GM21529 (cell line): ENCODE results near the gene ATXN1.
A peak's percentile ranks its signal among the peaks of the same experiment; 100 is the strongest.

Experiments
- ATAC-seq: cut with Tn5 transposase; IDR thresholded peaks from one replicate; pipeline ENCODE4 v1.9.1; 2021; ENCODE audit not compliant: unreplicated experiment

The ATXN1 gene

DNA sequence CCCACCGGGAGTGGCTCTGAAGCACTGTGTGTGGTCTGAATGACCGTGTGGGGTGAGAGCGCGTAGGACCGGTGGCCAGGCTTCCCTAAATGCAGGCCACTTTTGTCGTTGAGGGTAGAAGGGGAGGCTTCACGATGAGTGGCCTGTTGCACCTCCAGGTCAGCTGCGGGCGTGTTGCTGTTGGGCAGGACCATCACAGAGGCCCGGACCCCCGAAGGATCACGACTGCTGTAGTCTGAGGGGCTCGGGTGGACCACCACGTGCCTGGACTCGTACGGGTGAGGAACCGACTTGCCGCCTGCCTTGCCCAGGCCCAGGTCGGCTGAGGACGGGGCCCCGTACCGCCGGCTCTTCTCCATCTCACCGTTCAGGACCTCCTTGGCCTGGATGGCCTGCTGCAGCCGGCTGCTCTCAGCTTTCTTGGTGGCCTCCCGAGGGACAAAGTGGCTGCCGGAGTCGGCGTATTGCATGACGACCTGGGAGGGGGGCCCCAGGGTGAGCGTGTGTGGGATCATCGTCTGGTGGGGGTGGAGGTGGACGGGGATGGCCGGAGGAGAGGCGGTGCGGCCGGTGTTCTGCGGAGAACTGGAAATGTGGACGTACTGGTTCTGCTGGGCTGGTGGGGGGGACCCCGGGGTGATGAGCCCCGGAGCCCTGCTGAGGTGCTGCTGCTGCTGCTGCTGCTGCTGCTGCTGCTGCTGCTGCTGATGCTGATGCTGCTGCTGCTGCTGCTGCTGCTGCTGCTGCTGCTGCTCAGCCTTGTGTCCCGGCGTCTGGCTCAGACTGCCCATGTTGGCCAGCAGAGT, 434.1 kb downstream of the ATXN1 start:
- ATAC-seq = no peak

DNA sequence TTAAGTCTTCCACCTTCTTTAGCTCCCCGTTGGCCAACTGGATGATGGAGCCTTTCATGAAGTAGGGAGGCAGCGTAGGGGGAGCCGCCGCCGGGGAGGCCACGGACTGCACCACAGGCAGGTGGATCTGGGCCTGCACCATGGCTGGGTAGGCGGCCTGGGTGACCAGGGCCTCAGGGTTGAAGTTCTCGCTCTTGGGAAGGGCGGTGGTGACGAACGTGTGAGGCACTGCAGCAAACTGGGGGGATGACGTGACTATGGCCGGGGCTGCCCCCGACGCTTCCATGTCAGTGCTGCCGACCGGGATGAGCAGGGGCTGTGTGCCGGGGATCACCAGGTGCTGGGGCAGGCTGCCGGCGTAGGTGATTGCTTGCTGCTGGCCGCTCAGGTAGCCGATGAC, 434.7 kb downstream of the ATXN1 start:
- ATAC-seq = no peak

DNA sequence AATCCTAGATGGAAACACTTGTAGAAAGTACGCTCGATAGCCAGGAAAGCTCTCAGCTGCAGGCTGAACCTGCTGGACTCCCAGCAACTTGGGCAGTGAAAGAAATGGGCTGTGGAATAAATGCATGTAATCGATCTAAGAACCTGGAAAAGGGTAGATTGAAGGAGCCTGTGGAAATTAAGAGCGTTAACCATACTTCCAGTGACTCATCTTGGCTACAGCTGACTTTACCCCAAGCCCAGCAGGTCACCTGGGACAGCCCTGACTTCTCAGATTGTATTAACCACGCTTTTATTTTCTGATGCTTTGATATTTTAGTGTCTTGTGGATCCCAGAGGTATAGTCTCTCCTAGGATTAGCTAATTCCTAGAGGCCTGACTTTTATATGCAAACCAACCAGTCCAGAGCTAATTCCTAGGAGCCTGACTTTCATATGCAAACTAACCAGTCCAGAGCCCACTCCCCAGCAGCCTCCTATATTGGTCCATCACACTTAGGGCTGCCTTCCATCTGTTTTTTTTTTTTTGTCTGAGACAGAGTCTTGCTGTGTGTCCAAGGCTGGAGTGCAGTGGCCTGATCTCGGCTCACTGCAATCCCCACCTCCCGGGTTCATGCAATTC, 436.5 kb downstream of the ATXN1 start:
- no peak for ATAC-seq

DNA sequence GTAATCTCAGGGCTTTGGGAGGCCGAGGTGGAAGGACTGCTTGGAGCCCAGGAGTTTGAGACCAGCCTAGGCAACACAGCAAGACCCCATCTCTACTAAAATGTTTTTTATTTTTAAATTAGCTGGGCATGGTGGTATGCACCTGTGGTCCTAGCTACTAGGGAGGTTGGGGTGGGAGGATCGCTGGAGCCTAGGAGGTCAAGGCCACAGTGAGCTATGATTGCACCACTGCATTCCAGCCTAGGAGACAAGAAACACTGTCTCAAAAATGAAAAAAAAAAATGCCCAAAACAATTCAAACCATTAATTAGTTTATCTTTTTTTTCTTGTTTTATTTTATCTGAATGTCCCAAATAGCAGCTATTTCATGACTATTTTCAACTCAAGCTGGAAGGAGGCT, 437.1 kb downstream of the ATXN1 start:
- ATAC-seq = no peak

DNA sequence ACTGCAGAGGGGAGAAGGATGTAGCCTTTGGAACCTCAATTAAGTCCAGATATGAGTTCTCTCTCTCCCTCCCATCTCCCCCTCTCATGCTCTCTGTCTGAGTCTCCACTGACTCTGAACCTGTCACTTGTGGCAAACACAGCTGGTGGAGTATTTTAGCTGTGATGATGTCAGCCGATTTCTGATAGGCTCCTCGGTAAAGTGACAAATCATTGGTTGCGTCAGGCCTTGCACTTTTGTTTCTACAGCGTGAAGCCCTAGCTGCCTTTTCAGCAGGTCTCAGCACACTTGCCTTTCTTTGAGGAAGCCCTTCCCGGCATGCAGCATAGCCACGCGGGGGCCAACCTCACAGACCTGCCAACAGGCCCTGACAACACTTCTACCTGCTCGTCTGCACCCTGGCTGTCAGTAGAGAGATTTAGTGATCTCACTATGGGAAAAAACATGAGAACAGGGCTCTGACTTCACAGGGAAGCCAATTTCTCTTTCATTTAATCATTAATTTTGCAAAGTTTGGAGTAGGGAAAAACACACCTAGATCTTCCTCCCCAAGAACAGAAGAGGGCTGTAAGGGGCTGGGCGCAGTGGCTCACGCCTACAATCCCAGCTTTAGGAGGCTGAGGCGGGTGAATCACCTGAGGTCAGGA, 438.5 kb downstream of the ATXN1 start:
- peak; percentile 82 for ATAC-seq

DNA sequence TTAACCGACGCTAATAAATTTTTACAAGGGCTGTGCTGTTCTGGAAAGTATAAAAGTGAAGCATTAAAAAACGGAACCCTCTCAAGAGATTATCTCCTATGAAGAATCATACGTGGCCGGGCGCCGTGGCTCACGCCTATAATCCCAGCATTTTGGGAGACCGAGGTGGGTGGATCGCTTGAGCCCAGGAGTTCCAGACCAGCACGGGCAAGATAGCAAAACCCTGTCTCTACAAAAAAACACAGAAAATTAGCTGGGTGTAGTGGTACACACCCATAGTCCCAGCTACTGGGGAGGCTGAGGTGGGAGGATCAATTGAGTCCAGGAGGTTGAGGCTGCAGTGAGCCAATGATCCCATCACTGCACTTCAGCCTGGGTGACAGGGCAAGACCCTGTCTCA, 439.4 kb downstream of the ATXN1 start:
- ATAC-seq = no peak

DNA sequence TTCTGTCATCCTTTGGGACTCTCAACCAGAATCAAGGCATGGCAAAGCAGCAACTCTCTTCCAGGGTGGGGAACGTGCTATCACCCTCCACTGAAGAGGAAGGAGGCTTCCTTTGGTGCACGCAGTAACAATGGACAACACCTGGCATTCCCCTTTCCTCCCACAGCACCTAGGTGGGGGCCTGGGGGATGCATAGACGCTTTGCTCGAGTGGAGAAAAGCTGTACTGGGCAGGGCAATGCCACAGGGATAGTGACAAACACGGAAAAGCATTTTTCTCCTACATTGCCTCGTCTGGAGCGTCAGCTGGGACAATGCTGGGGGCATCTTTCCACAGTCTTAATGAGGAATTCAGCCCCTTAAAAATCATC, 439.9 kb downstream of the ATXN1 start:
- ATAC-seq = no peak

DNA sequence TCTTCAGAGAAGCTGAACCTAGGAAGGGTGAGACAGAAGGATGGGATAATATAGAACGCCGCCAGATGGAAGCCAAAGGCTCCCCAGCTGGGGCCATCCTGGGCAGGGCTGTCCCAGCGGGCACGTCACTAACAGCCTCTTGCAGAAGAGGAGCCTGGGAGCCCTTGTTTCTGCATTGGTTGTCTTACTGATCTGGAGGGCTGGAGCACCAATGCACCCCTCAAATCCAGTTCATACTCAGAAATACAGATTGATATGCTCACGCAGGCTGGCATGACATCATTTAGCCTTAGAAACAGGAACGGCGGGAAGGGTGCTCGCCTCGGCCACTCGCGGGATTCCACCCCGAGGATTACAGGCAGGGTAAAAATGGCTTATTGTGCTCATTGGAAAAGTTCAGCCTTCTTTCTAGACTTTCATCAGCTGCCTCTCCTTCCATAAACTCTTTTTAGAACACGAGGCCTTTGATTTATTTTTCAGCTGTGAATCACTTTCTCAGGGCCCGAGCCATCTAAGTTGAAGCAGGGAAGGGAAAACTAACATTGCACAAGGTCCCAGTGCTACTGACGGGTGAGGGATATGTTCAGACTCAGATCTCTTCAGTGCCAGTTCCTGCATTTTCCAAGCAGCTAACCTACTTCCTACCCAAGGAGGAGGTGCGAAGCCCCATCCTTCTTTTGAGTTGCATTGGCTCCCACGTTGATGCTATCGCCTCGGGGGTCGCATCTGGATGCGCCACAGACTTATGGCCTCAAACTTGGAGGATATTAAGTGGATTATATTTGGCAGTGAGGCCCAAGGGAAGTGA, 440.5 kb downstream of the ATXN1 start:
- no peak for ATAC-seq

DNA sequence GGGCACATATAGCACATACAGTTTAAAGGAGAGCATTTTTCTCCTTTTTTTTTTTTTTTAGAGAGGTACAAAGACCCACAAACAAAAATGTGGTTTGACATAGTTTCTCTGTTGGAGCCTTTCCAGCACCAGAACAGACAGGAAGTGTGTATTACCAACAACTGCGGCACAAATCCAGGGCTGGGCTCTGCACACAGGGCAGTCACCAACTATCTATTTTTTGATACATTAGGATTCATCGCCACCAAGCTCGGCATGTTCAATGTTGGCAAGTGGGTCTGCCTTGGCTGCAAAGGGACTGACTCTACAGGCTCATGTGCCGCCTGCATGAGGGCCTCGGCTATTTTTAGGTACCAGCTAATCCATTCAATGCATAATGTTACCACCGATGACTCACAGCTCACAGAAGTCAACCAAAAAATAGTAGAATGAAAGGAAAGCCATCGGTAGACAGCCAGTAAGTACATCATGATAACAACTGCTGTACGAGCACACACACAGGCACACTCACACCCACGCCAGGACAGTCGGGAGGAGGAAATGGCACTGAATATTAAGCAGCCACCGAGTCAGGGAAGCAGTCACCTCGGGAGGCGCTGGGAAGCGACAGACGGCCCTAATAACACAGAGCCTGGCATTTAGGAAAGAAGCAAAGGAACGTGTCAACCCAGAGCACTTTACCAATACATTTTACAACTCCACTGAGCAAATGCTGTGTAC, 441.3 kb downstream of the ATXN1 start:
- peak; percentile 69 for ATAC-seq

DNA sequence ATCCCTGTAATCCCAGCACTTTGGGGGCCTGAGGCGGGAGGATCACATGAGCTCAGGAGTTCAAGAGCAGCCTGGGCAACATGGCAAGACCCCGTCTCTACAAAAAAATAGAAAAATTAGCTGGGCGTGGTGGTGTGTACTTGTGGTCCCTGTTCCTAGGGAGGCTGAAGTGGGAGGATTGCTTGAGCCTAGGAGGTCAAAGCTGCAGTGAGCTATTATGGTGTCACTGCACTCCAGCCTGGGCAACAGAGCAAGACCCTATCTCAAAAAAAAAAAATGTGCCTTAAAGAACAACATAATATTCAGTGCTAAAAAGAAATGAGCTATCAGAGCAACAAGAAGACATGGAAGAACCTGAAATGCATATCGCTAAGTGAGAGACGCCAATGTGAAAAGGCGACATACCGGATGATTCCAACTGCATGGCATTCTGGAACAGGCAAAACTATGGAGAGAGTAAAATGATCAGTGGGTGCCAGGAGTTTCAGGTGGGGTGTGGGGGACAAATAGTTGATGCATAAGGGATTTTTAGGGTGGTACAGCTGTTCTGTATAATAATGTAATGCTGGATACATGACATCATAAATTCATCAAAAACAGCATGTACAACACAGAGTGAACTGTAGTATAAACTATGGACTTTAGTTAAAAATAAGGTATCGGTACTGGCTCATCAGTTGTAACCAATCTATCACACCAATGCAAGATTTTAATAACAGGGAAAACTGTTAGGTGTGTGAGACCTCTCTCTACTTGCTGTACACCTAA, 442.1 kb downstream of the ATXN1 start:
- ATAC-seq = no peak

DNA sequence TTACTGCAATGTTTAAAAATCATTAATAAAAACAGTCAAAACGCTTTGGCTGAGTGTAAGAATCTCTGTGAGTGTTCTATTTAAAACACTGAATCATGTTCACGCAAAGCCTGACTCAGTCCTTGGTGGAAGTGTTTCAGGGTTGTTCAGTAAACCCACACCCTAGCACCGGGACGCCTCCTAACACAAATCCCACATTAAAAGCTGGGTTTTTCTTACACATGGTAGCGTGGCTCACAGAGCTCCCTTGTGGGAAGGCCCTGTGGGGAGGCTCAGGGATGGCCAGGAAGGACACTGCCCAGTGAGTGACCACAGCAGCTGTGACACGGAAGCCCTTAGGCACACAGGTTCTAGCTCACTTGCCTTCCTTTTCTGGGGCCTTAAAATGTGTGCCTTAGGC, 442.7 kb downstream of the ATXN1 start:
- ATAC-seq = no peak

DNA sequence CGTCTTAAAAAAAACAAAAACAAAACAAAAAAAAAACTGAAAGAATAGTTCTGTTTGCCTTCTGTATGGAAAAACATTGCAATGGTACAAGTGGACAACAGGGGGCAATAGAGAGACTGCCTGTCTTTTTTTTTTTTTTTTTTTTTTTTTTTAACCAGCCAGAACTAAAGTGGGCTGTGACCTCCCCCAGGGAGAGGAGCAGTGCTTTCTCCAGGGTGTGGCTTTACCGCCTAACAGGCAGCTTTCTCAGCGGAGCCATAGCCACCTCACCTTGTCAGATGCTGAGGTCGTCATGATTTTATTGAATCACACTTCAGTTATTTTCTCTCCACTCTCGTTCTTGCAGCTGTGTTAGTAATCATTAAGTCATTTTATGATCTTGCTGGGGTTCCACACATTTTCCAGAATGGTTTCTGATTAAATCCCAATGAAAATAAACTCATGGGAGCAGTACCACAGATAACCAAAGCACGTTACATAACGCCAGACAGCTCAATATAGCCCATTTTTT, 444.5 kb downstream of the ATXN1 start:
- no peak for ATAC-seq

DNA sequence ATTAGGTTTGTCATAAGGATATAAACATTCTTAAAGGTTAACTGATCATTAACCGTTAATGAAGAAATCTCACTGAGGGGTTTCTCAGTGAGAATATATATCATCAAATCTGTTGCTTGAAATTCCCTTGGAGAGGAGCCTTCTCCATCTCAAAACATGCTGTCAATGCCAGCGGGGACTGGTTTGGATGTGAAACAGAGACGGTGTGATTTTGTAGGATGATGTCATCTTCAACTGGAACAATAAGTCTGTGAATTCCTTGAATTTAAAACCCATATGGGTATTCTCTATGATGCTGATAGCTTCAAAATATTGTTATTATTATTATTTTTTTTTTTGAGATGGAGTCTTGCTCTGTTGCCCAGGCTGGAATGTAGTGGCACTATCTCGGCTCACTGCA, 447.0 kb downstream of the ATXN1 start:
- no peak for ATAC-seq

DNA sequence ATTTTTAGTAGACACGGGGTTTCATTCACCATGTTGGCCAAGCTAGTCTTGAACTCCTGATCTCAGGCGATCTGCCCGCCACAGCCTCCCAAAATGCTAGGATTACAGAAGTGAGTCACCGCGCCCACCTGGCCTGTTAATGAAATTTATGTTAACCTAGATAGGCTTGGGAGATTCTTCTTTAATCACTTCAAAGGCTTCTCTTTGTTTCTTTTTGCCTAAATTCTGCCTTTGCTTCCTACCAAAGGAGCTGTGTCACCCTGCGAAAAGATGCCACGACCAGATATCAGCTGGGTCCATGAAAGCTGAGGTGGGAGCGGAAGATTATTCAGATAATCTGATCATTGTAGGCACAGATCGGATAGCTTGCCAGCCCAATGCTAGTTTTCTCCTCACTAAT, 447.5 kb downstream of the ATXN1 start:
- no peak for ATAC-seq

DNA sequence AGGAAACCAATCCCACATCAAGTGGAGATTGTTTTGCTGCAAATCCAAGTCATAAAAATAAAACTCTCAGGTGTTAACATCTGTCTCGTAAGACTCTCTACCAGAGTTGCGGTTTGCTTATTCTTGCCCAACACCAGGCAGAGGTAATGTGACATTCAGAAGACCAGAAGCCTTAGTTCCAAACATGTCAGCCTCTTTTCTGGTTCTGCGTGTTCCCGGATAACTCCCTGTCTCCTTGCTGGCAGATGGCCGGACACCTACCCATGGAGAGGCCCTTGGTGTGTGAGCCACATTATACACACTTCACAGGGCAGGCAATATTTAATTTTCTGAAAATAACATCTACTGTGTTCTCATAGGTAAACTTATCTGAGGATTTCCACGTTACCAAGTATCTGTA, 449.5 kb downstream of the ATXN1 start:
- ATAC-seq = no peak

DNA sequence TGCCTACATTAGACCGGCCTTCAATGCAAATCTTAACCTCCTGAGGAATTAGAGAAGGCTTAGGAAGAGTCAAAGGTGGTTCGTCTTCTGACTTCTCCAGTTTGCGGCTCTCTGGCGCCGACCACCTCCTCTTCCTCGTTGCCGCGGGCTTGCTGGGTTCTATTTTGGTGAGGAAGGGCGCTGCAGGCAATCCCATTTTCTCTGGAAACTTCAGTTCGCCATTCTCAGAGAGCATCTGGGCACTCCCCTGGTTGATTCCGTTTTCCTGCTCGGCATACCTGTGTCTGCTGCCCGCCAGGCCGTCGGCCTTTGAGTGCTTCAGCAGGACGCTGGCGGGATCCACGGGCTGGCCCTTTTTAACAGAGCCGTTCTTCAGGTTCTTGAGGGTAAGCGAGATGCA, 454.9 kb downstream of the ATXN1 start:
- no peak for ATAC-seq

DNA sequence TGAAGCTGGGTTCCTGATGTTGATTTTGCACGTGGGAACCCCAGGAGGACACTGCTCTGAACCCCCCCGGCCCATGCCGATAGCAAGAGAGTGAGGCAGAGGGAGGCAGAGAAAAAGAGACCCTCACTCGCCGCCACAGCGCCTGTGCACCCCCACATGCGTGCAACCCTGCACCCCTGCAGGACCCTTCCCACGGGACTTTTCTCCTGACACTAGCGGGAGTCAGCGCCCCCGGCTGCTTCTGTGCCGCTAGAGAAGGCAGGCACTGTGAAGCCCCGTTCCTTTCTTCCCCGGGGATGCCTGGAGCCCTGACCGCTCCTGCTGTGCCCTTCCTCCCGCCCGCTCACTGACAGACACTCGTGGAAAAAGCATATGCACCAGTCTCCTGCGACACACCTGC, 455.5 kb downstream of the ATXN1 start:
- peak; percentile 26 for ATAC-seq

DNA sequence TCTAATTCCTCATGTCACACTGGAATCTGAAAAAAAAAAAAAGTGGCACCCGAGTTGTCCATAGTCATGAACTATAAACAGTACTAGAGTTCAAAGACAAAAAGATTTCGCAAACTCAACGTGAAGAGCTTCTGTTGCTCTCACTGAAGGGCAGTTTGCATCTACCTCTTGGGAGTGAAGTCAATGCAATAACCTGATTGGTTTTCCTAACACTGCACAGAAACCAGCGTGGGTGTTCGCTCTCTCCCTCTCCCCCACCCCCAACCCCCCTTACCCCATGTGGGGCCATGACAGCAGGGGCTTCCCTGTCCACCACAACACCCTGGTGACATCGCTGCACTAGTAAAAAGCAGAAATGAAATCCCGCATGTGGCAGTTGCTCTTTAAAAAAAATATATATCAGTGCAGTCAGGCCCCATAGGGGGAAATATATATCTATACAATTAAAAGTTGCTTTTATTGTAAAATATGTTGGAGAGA, 456.0 kb downstream of the ATXN1 start:
- ATAC-seq = peak; percentile 85

DNA sequence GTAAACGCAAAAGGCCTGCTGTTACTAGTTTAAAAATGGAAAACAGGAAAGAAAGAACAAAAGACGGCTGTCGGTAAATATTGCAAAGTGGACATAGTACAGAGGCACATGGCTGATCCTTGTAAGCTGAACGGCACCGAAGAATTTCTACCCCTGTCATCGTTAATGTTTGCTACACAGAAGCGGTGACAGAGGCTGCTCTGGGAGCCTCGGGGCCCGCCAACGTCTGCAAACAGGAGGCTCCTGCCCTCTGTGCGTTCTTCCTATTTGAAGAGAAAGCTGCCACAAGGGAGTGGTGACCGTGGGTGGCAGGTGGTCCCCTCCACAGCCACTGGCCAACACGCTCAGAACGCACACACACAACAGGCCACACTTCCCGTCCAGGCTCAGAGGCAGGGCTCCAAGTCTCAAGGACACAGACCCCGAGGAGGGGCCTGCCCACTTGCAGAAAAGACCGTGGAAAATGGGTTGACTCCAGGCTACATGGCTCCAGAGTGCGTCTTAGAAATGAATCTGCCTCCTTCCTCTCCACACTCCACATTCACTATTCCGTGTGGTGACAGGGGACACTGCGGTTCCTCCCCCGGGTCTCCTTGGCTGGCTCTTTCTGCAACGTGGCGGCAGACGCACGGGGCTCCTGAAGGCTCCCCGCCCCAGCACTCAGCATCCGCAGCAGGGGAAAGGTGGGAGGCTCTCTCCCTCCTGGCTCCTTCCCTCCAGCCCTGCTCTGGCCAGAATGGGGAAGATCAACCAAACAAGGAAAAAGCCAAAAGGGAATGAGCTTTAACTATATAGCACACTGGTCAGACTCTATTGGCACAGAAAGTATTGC, 458.3 kb downstream of the ATXN1 start:
- no peak for ATAC-seq
